AG08396 (cell line): ENCODE results near the gene CMTM8.
A peak's percentile ranks its signal among the peaks of the same experiment; 100 is the strongest.
"Not testable (repeated sequence)": the region's sequence is repeated elsewhere in the genome, so short reads cannot be mapped to it uniquely, and the experiment has no call there.

Experiments
- DNase-seq: peaks from one replicate; pipeline ENCODE4 v3.0.0; 2012; ENCODE audit warnings: low spot score, mixed read lengths

The CMTM8 gene, protein sequence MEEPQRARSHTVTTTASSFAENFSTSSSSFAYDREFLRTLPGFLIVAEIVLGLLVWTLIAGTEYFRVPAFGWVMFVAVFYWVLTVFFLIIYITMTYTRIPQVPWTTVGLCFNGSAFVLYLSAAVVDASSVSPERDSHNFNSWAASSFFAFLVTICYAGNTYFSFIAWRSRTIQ

DNA sequence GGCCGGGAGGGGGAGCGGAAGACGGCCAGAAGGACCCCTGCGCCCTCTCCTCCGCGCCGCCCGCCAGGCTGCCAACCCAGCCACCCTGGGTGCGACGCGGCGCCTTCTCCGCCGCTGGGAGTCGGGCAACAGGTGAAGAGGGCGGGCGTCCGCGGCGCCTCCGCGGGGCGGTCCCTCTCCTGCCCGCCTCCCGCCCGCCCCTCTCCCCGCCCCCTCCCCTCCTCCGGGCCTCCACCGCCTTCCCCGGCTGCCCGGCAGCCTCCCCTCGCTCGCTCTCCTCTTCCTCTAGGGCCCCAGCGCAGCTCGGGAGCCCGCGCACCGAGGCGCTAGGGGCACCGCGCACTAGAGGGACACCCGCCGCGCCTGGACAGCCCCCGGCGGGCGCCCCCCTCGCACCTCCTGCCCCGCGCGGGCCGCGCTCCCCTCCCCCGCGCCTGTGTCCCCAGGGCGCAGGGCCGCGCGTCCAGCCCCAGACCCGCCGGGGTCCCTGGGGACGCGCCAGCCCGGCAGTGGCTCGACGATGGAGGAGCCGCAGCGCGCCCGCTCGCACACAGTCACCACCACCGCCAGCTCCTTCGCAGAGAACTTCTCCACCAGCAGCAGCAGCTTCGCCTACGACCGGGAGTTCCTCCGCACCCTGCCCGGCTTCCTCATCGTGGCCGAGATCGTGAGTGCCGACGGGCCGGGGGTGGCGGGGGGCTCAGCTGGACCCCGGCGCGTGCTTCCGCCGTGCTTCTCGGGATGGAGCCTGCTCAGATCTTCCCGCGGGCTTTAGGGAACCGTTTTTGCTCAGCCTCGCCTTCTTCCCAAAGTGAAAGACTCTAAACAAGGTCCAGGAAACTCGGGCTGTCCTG lies at the start of gene CMTM8:
Gene CMTM8 (plus strand): TSS at position 228 of the 854 bp plus-strand sequence. CDS start 293 bp downstream, at position 521.
- DNase-seq, result peak; percentile 41

DNA sequence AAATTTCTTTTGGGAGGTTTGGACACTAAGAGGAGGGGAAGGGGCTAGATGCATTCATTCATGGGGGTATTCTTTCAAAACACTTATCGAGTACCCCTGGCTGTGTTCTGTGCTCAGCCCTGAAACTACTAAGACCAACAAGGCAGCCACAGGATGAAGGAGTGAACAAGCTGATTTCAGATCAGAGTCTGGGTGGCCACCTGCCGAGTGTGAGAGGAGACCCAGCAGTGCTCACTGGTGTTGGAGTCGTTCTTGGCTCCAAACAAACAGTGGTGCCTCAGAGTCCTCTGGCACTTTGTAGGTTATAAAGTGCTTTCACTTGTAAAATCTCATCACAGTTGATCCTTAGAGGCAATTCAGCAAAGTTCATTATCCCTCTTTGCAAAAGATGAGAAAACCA lies 48.8 kb upstream of the CMTM8 start:
- DNase-seq, result no peak

- not testable (repeated sequence) for DNase-seq
Measured at GRCh38 chr3:32190556-32190955, 47.9 kb upstream of the CMTM8 start.

- no peak for DNase-seq
Measured at GRCh38 chr3:32193101-32193500, 45.4 kb upstream of the CMTM8 start.

GRCh38 chr3:32194653-32195052 lies 43.8 kb upstream of the CMTM8 start:
- DNase-seq, result no peak

DNA sequence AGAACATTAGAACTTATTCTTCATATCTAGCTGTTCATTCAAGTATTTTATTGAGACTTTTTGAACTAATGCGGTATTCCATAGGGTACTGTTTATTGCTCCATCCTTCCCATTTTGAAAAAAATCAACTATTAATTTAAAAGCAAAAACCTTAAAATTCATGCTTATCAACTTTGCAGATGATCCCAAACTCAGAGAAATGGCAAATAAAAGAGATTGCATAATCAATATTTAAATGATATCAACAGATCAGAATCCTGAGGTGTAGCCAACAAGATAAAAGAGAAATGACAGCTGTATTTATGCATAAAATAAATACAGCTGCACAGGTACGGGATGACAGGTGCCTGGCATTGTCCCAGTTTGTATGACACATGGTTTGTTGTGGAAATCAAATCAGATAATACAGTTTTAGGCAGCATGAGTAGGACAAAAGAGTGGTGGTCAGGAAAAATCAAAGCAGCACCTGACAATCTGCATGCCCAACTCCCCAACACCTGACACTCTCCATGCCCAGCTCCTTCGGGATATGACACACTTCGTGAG lies 42.4 kb upstream of the CMTM8 start:
- DNase-seq, result no peak

- DNase-seq, result no peak
Measured at GRCh38 chr3:32197991-32198390, 40.5 kb upstream of the CMTM8 start.

GRCh38 chr3:32198714-32199113 lies 39.8 kb upstream of the CMTM8 start:
- DNase-seq, result no peak

GRCh38 chr3:32200490-32200889 lies 38.0 kb upstream of the CMTM8 start:
- DNase-seq, result no peak

GRCh38 chr3:32200992-32201758 lies 37.3 kb upstream of the CMTM8 start:
- DNase-seq, result no peak

DNA sequence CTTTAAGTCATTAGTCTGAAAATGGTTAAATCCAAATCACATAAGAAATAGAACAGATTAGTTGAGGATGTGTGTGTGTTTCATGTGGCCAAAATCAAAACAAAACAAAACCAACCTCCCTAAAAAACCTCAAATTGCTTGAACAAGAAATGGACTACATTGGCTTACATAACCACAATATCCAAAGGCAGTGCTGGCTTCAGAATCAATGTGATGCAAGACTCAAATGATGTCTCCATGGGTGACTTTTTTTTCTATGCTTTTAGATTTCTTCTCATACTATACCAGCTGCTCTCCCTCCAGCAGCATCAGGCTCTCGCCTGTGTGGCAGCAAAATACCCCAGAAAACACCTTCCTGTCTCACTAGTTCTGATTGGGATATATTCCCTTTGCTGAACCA lies 36.0 kb upstream of the CMTM8 start:
- DNase-seq, result no peak

GRCh38 chr3:32203854-32204253 lies 34.6 kb upstream of the CMTM8 start:
- no peak for DNase-seq

GRCh38 chr3:32208447-32208846 lies 30.0 kb upstream of the CMTM8 start:
- DNase-seq, result no peak

GRCh38 chr3:32215185-32215584 lies 23.3 kb upstream of the CMTM8 start:
- DNase-seq, result no peak

DNA sequence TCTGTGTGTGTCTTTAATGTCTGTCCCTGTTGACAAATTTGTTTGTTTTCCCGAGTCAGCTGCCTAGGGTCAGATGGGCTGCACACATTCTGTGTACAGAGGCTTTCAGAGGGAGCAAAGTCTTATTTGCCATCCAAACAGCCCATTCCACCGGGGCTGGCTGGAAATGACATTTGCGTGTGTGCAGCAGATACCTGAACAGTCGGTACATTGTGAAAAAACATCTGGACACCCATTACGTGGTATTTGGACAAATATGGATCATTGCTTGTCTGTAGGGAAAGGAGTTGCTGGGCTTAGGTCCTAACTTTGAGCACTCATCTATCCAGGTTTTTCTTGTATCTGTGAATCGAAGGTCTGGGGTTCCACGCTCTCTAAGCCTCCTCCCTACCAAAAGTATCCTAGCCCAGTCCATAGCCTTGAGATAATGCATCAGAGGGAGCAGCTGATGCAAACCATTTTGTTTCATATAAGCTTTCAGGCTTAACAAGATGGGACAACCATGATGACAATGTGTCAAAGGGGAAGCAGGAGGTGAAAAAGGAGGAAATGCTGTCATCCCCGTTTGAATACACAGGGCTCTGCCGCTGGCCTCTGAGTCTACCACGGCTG lies 22.2 kb upstream of the CMTM8 start:
- DNase-seq, result no peak

- no peak for DNase-seq
Measured at GRCh38 chr3:32217339-32217738, 21.1 kb upstream of the CMTM8 start.

DNA sequence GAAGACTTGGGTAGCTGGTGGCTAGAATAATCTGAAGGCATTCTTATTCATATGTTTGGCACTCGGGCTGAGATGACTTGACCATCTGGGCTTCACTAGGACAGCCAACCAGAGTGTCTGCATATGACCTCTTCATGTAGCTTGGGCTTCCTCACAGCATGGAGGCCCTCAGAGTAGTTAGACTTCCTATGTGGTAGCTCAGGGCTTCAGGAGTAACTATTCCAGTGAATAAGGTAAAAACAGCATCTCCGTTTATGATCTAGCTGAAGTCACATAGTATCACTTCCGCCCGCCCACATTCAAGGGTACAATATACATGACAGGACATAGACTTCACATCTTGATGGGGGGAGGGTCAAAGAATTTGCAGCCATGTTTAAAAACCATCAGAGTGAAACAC lies 18.9 kb upstream of the CMTM8 start:
- DNase-seq, result no peak

- no peak for DNase-seq
Measured at GRCh38 chr3:32220006-32220405, 18.5 kb upstream of the CMTM8 start.

DNA sequence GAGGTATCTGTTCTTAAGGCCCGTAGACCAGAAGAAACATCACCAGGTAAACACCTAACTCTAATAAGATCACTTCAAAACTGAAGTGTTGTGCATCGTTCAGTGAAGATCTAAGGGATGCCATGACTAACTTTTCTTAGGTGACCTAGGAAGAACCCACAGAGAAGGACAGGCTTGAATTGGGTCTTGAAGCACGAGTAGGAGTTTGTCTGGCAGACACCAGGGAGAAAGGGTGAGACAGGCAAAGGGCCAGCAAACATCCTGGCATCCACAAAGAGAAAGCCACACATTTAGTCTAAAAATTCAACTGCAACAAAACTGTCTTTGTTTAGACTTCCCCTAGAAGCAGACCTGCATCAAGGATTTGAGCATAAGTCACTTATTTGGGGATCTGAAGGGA lies 15.5 kb upstream of the CMTM8 start:
- no peak for DNase-seq

DNA sequence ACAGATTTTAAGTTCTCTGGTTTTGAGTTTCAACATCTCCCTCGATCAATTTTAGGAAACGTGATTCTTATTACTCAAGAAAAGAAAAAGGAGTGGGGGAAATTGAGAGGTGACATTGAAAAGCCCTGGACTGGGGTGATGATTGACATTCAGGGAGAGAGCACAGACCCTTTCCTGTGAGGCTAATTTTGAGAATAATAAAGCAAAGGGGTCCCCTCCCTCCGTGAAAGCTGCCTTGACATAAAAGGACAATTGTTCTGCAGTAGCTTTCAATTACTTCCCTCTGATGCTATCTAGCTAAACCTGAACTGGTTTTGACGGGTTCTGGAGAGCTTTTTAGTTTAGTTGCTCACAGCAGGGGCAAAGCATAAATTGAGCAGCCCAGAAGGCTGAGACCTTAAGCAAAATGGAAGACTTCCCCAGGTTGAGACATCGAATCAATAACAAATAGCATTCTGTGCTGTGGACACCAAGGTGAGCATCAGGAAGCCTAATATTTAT lies 14.4 kb upstream of the CMTM8 start:
- no peak for DNase-seq

DNA sequence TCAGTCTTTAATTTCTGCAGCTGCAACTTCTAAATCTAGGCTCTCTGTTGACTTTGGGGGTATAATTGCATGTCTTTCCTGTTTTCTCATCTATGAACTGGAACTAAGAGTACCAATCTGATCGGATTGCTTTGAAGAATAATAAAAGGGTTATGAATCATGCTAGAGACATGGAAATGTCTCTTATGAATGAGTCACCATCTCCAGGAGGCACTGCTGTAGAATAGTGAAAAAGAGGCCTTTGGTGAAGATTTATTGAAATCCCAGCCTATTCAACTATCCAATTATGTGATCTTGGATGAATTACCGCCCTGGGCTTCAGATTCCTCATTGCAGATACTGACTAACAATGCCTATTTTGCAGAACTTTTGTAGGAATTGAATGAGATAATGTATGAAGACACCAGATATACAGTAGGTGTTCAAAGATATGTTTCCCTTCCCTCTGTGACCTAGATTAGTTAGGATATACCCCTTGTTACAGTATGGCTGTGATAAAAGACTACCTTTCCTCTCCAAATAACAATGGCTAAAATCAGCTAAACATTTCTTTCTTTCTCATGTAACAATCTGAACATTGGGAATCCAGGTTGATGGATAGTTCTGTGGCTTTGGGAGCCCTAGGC lies 11.5 kb upstream of the CMTM8 start:
- DNase-seq, result no peak

- not testable (repeated sequence) for DNase-seq
Measured at GRCh38 chr3:32228743-32229142, 9.7 kb upstream of the CMTM8 start.
